GM23338 (cell line): Measurements from ENCODE around the gene KIF25. TPM values are rescaled to one million over a fixed set of nuclear protein-coding genes. Genes with fewer than 3 reads are reported as not detected.

Experiments used
- ATAC-seq: fragments of 200-7000 bp; cut with Tn5 transposase; 3 replicates; pipeline ENCODE4 v1.9.1; 2020
- DNase-seq: peaks from one replicate; pipeline ENCODE4 v3.0.0-alpha.2; 2015; ENCODE audit warnings: low spot score
- H2AFZ ChIP-seq: fragments of 200-600 bp; sonication (generic); 2 replicates; pipeline ENCODE4 v1.8.0; 2016; ENCODE audit warnings: antibody characterized with exemption, mild to moderate bottlenecking, moderate library complexity
- H3F3A ChIP-seq: fragments of 200-600 bp; sonication (generic); replicated peaks from 2 replicates; pipeline ENCODE4 v1.8.0; 2017; ENCODE audit warnings: antibody characterized with exemption, mixed run types, low read depth
- H3K27ac ChIP-seq: fragments of 200-600 bp; sonication (generic); 2 replicates; pipeline ENCODE4 v1.6.1; 2016; ENCODE audit warnings: low read depth
- H3K27me3 ChIP-seq: fragments of 200-600 bp; sonication (generic); 2 replicates; pipeline ENCODE4 v1.8.0; 2016; ENCODE audit warnings: mild to moderate bottlenecking, mixed run types, moderate library complexity; ENCODE audit not compliant: insufficient read depth
- H3K36me3 ChIP-seq: fragments of 200-600 bp; sonication (generic); 2 replicates; pipeline ENCODE4 v1.8.0; 2016; ENCODE audit warnings: mild to moderate bottlenecking; ENCODE audit not compliant: insufficient read depth
- H3K4me1 ChIP-seq: fragments of 200-600 bp; sonication (generic); 2 replicates; pipeline ENCODE4 v1.8.0; 2016; ENCODE audit warnings: mild to moderate bottlenecking, moderate library complexity; ENCODE audit not compliant: insufficient read depth
- H3K4me2 ChIP-seq: fragments of 200-600 bp; sonication (generic); 2 replicates; pipeline ENCODE4 v1.7.1; 2017; ENCODE audit warnings: mixed run types
- H3K4me3 ChIP-seq: fragments of 200-600 bp; sonication (generic); 2 replicates; pipeline ENCODE4 v1.6.1; 2016; ENCODE audit warnings: mixed run types
- H3K79me2 ChIP-seq: fragments of 200-600 bp; sonication (generic); replicated peaks from 2 replicates; pipeline ENCODE4 v1.8.0; 2017; ENCODE audit warnings: mild to moderate bottlenecking; ENCODE audit not compliant: insufficient read depth
- H3K9me2 ChIP-seq: fragments of 200-600 bp; sonication (generic); 2 replicates; pipeline ENCODE4 v1.8.0; 2017; ENCODE audit not compliant: insufficient read depth
- H4K20me1 ChIP-seq: fragments of 200-600 bp; sonication (generic); replicated peaks from 2 replicates; pipeline ENCODE4 v1.8.0; 2017; ENCODE audit warnings: mild to moderate bottlenecking; ENCODE audit not compliant: insufficient read depth
- H3K27ac Mint-ChIP-seq: 2 replicates; pipeline ENCODE4 v1.8.0; 2020; ENCODE audit warnings: inconsistent platforms, mild to moderate bottlenecking, moderate library complexity, mixed read lengths
- H3K27me3 Mint-ChIP-seq: 3 replicates; pipeline ENCODE4 v1.8.0; 2022; ENCODE audit warnings: low read depth, mild to moderate bottlenecking, moderate library complexity, mixed read lengths, inconsistent platforms; ENCODE audit not compliant: insufficient read depth, poor library complexity
- H3K36me3 Mint-ChIP-seq: 3 replicates; pipeline ENCODE4 v1.8.0; 2021; ENCODE audit warnings: low read depth, mild to moderate bottlenecking, inconsistent platforms, moderate library complexity, mixed read lengths
- H3K4me1 Mint-ChIP-seq: 3 replicates; pipeline ENCODE4 v1.8.0; 2020; ENCODE audit warnings: mild to moderate bottlenecking, inconsistent platforms, mixed read lengths
- H3K4me3 Mint-ChIP-seq: 3 replicates; pipeline ENCODE4 v1.8.0; 2021; ENCODE audit warnings: moderate library complexity, mild to moderate bottlenecking, inconsistent platforms, mixed read lengths
- H3K9me3 Mint-ChIP-seq: 3 replicates; pipeline ENCODE4 v1.8.0; 2020; ENCODE audit warnings: moderate library complexity, mild to moderate bottlenecking, inconsistent platforms, mixed read lengths
- CTCF ChIP-seq, 2 experiments: fragments of 200-600 bp in 1 of 2; sonication (generic) in 1 of 2; conservative IDR thresholded peaks; 2 replicates each; pipeline versions ENCODE4 v1.5.1 to v1.6.1; 2016 to 2017; ENCODE audit warnings: antibody characterized with exemption in 2 of 2, low read depth in 2 of 2, mild to moderate bottlenecking in 2 of 2, moderate library complexity in 1 of 2
- ETS1 ChIP-seq: IDR thresholded peaks from 2 replicates; pipeline ENCODE4 v1.6.1; 2016; ENCODE audit warnings: antibody characterized with exemption
- JUNB ChIP-seq: IDR thresholded peaks from one replicate; pipeline ENCODE4 v1.6.1; 2016; ENCODE audit warnings: antibody characterized with exemption; ENCODE audit not compliant: unreplicated experiment
- NANOG ChIP-seq: IDR thresholded peaks from 2 replicates; pipeline ENCODE4 v1.6.1; 2016; ENCODE audit warnings: antibody characterized with exemption, borderline replicate concordance
- REST ChIP-seq: IDR thresholded peaks from one replicate; pipeline ENCODE4 v1.6.1; 2018; ENCODE audit warnings: antibody characterized with exemption; ENCODE audit not compliant: unreplicated experiment
- ZNF114 ChIP-seq: fragments of 250-450 bp; sonication (Bioruptor Pico); IDR thresholded peaks from 2 replicates; pipeline ENCODE4 v1.5.0; 2020; ENCODE audit warnings: mild to moderate bottlenecking, moderate library complexity
- ZNF331 ChIP-seq: fragments of 250-450 bp; sonication (Bioruptor Pico); IDR thresholded peaks from 2 replicates; pipeline ENCODE4 v1.5.0; 2020; ENCODE audit warnings: low read depth, mild to moderate bottlenecking, moderate library complexity
- ZNF462 ChIP-seq: fragments of 250-450 bp; sonication (Bioruptor Pico); IDR thresholded peaks from 2 replicates; pipeline ENCODE4 v1.5.0; 2020; ENCODE audit warnings: mild to moderate bottlenecking, moderate library complexity
- polyA plus RNA-seq: library from polyadenylated mRNA; unstranded; fragments of >200 nt; fragmentation: Nextera tagmentation; extraction: Ambion mirVana; gene quantifications from 2 replicates; pipeline ENCODE4 v1.2.1, GENCODE V29; 2016
- total RNA-seq: library from RNA; depleted of rRNA; stranded (reverse); fragments of >200 nt; shearing (Covaris generic); gene quantifications from 2 replicates; pipeline ENCODE4 v1.2.3, GENCODE V29; 2014

KIF25 gene
- total and polyA plus RNA-seq, 2 experiments from 2014 or later, result 0.69 to 0.76 TPM

GRCh38 chr6:168022488-168023321 lies 25.2 kb downstream of the KIF25 start (continued):
- TF ChIP-seq REST, result no peak
- TF ChIP-seq NANOG, result no peak
- TF ChIP-seq CTCF (conservative IDR thresholded peaks at IDR 0.05; ENCODE audit: low read depth in 2 of 2), result no peak
- no peak for TF ChIP-seq ZNF114 (CRISPR knock-in tag)

DNA sequence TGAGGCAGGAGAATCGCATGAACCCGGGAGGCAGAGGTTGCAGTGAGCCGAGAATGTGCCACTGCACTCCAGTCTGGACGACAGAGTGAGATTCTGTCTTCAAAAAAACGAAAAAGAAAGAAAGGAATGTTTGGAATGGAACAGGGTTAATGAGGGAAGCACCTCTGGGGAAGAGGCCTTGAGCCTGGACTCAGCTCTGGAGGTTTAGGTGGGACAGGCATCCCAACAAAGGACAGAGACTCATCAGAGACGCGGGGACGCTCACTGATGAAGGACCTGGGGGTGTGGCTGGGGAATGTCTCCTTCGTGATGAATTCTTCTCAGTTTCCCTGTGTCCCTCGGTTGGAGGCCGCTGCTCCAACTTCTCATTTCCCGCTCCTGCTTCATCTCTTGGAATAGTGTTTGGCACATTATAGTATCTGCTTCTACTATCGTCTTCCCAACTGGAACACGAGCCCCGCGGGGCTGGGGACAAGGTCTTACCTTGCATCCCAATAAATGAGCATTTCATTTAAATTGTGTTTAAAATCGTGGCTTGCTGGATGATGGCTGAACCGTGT lies 27.6 kb downstream of the KIF25 start:
- Histone ChIP-seq H3K4me1 (no peaks in the 10 kb centered on the region), H4K20me1 (no peaks in the 10 kb centered on the region), H2AFZ (peak overlapping the region; percentile 70; the same call in 1 of the 2 replicates), H3K36me3 (no peaks in the 10 kb centered on the region), H3K27me3 (no peaks in the 10 kb centered on the region), H3K4me2 (no peak overlapping the region), H3F3A (no peaks in the 10 kb centered on the region), H3K9me2 (no peaks in the 10 kb centered on the region), H3K27ac (no peak overlapping the region), H3K4me3 (no peak overlapping the region), H3K79me2 (no peaks in the 10 kb centered on the region)
- Mint-ChIP-seq H3K4me3 (no peak overlapping the region), H3K36me3 (no peaks in the 10 kb centered on the region), H3K9me3 (no peaks in the 10 kb centered on the region), H3K27me3 (peaks cover 3% of the 10 kb centered on the region), H3K4me1 (peaks cover 3% of the 10 kb centered on the region; the same call in 1 of the 3 replicates), H3K27ac (no peak overlapping the region)
- ATAC-seq (peak; percentile 35), DNase-seq (peak; percentile 34)
- TF ChIP-seq JUNB, result no peak
- TF ChIP-seq ETS1, result no peak
- no peak for TF ChIP-seq ZNF331 (CRISPR knock-in tag)
- TF ChIP-seq ZNF462 (CRISPR knock-in tag), result no peak
- no peak for TF ChIP-seq NANOG
